Caco-2 (cell line): ENCODE measurements around the gene RBM18. TPM values are rescaled to one million over a fixed set of nuclear protein-coding genes. Genes with fewer than 3 reads are reported as not detected.

ENCODE experiments used
- BruUV-seq: library from RNA; stranded (reverse); fragments of 400-500 nt; replicated peaks from 2 replicates; lab custom pipeline; 2021; lab: Mats Ljungman, UMichigan
- CTCF ChIA-PET: fragments of 300-600 bp; sonication (Branson Sonifier 250); formaldehyde crosslinking; loops from one replicate; lab custom pipeline; 2022; ENCODE audit warnings: antibody characterized with exemption; lab: Charles Lee
- POLR2A ChIA-PET: fragments of 300-600 bp; sonication (Branson Sonifier 250); formaldehyde crosslinking; loops from one replicate; lab custom pipeline; 2022; ENCODE audit warnings: antibody characterized with exemption; lab: Charles Lee
- DNase-seq, 2 experiments: peaks; one replicate each; pipeline versions ENCODE4 v3.0.0 to v3.0.0-alpha.2; 2020 to 2022
- H3K27me3 ChIP-seq: replicated peaks from 2 replicates; pipeline ENCODE4 v1.6.0; 2011; ENCODE audit warnings: low read length; ENCODE audit not compliant: control insufficient read depth, insufficient read depth
- H3K36me3 ChIP-seq: 2 replicates; pipeline ENCODE4 v1.5.1; 2011; ENCODE audit warnings: low read length; ENCODE audit not compliant: control insufficient read depth, insufficient read depth
- H3K4me1 ChIP-seq: fragments of 250-450 bp; sonication (Bioruptor Pico); 2 replicates; pipeline ENCODE4 v1.5.1; 2020; ENCODE audit warnings: mild to moderate bottlenecking
- H3K4me3 ChIP-seq: 2 replicates; pipeline ENCODE4 v1.5.1; 2011; ENCODE audit warnings: low read depth, mild to moderate bottlenecking, control low read depth, low read length
- H3K9me3 ChIP-seq: fragments of 250-450 bp; sonication (Bioruptor Pico); 2 replicates; pipeline ENCODE4 v1.5.1; 2020; ENCODE audit warnings: mild to moderate bottlenecking, moderate library complexity
- H3K27ac Mint-ChIP-seq: one replicate; pipeline ENCODE4 v1.8.0; 2022; ENCODE audit warnings: mixed read lengths; ENCODE audit not compliant: unreplicated experiment
- H3K27me3 Mint-ChIP-seq: one replicate; pipeline ENCODE4 v1.8.0; 2022; ENCODE audit warnings: mixed read lengths; ENCODE audit not compliant: insufficient read depth, unreplicated experiment
- H3K36me3 Mint-ChIP-seq: one replicate; pipeline ENCODE4 v1.8.0; 2022; ENCODE audit warnings: mild to moderate bottlenecking, mixed read lengths; ENCODE audit not compliant: insufficient read depth, unreplicated experiment
- H3K4me1 Mint-ChIP-seq: one replicate; pipeline ENCODE4 v1.8.0; 2022; ENCODE audit warnings: low read depth, mixed read lengths; ENCODE audit not compliant: unreplicated experiment
- H3K4me3 Mint-ChIP-seq: one replicate; pipeline ENCODE4 v1.8.0; 2022; ENCODE audit warnings: mild to moderate bottlenecking, moderate library complexity, mixed read lengths; ENCODE audit not compliant: unreplicated experiment
- H3K9me3 Mint-ChIP-seq: one replicate; pipeline ENCODE4 v1.8.0; 2022; ENCODE audit warnings: mixed read lengths; ENCODE audit not compliant: unreplicated experiment
- intact Hi-C: fragments of 100-400 bp; cut with micrococcal nuclease; formaldehyde crosslinking; loops from one replicate; pipeline ENCODE4 v1.10.0; 2022; ENCODE audit not compliant: unreplicated experiment
- total RNA-seq: library from RNA; stranded (reverse); gene quantifications from 2 replicates; pipeline ENCODE4 v1.2.3, GENCODE V29; 2022
- TF ChIP-seq, protein P1 (sequence below), 2 experiments: fragments of 200-600 bp in 1 of 2; IDR thresholded peaks; 1 replicate in 1 of 2; 2 replicates in 1 of 2; pipeline versions ENCODE4 v1.5.1 to v1.8.0; 2011 to 2022; ENCODE audit warnings: antibody characterized with exemption in 1 of 2, control low read depth in 1 of 2, inconsistent platforms in 1 of 2, low read depth in 1 of 2, low read length in 1 of 2, mild to moderate bottlenecking in 1 of 2, moderate library complexity in 1 of 2; ENCODE audit not compliant: insufficient read depth in 1 of 2, severe bottlenecking in 1 of 2, unreplicated experiment in 1 of 2

The RBM18 gene
- total RNA-seq, 1 experiment from 2014 or later, result 20.6 TPM

DNA sequence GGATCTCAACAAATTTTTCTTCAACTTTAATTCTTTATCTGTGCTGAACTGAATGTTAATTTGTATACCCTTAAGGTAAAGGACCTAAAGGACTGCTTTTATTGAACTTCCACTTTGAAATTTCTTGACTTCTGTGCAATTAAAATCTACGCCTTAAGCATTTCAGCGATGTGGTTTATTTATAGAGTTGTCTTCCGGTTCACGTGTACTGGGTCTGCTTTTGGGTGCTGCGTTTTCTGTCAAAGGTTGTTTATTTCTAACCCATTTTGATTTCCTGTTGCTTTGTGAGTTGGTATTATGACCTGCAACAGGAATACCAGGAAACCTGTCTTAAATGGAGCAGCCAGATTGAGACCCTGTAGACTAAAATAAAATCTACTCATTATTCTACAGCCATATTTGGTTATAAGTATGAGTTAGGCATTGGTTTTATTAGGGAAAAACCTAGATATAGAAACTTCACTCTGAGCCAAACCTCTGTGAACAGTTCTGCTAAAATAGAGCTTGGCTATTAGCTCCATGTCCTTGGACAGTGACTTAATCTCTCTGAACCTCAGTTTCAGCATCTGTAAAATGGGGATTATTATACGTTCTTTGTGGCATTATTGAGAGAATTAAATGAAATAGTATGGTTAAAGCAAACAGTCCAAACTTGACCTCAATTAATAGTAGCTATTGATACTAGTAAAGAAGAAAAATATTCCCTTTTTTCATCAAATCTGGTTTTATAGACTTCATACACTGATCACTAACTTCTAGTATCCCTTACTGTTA, 3.6 kb upstream of the RBM18 start:
- no peaks in the 10 kb centered on the region for H3K27me3 ChIP-seq
- intact Hi-C loops, result no loop called here
- CTCF ChIA-PET, result interaction anchor here (0.6 kb wide), 1 partner anchor 176 kb away, joined by 3 read pairs; no protein-coding TSS in a partner anchor
- DNase-seq, result no peak
- Mint-ChIP-seq H3K4me3 (no peak overlapping the region), H3K9me3 (no peaks in the 10 kb centered on the region), H3K27ac (no peak overlapping the region), H3K36me3 (peaks cover 37% of the 10 kb centered on the region), H3K27me3 (no peaks in the 10 kb centered on the region), H3K4me1 (peaks cover 18% of the 10 kb centered on the region)
- no peak overlapping the region for H3K4me3 ChIP-seq
- H3K36me3 ChIP-seq, result no peaks in the 10 kb centered on the region
- H3K9me3 ChIP-seq, result no peaks in the 10 kb centered on the region
- POLR2A ChIA-PET, result no interaction called here
- H3K4me1 ChIP-seq, result 0 out of 2 replicates have a peak, but pooled peaks cover 3% of the 10 kb centered on the region
- TF ChIP-seq, protein P1, sequence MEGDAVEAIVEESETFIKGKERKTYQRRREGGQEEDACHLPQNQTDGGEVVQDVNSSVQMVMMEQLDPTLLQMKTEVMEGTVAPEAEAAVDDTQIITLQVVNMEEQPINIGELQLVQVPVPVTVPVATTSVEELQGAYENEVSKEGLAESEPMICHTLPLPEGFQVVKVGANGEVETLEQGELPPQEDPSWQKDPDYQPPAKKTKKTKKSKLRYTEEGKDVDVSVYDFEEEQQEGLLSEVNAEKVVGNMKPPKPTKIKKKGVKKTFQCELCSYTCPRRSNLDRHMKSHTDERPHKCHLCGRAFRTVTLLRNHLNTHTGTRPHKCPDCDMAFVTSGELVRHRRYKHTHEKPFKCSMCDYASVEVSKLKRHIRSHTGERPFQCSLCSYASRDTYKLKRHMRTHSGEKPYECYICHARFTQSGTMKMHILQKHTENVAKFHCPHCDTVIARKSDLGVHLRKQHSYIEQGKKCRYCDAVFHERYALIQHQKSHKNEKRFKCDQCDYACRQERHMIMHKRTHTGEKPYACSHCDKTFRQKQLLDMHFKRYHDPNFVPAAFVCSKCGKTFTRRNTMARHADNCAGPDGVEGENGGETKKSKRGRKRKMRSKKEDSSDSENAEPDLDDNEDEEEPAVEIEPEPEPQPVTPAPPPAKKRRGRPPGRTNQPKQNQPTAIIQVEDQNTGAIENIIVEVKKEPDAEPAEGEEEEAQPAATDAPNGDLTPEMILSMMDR (IDR thresholded peaks at IDR 0.05; ENCODE audit: insufficient read depth in 1 of 2, low read depth in 1 of 2, low read length in 1 of 2, severe bottlenecking in 1 of 2, unreplicated experiment in 1 of 2), result no peak
- no TSS peak for BruUV-seq

DNA sequence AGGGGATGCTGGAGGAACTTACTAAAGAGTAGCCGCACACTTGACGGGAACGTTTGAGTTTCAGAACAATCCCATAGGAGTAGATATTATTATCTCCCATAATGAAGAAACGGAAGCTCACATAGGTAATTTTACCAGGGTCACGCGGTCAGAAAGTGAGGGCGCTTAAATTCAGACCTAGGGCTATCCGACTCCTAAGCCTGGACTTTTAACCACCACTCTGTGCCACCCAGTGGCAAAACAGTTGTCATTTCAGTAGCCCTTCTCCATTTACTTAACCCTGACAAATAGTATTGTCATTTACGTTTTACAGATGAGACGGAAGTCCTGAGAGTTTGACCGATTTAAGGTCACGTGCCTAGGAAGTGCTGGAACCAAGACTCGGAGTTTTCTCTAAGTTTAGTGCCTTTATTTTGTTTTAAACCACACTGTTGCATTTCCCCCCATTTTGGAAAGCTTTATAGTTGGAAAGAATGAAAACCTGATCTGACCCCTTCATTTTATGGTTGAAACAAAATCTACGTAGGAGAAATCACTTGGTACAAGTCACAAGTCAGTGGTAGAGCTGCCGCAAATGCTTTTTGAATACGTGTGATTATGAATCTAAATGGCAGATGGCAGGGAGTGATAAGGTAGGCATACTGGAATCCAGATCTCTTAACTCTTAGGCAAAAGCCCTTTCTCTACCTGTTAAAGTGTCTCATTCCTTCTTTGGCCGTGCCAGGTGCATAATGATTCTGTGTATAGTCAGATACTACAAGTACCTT, 692 bp upstream of the RBM18 start:
- TF ChIP-seq, protein P1 (IDR thresholded peaks at IDR 0.05; ENCODE audit: insufficient read depth in 1 of 2, low read depth in 1 of 2, low read length in 1 of 2, severe bottlenecking in 1 of 2, unreplicated experiment in 1 of 2), result no peak
- H3K4me3 Mint-ChIP-seq, result peak overlapping the region; percentile 87
- intact Hi-C loops, result loop anchor here (1.0 to 2.0 kb wide), 3 partner anchors 51 to 140 kb away; partner anchors contain the start of genes MORN5 and NDUFA8
- POLR2A ChIA-PET, result interaction anchor here (0.6 to 1.8 kb wide), 7 partner anchors 8 to 290 kb away, joined by 3 to 24 read pairs (median 4); partner anchors contain the start of genes MORN5 and NDUFA8
- BruUV-seq, result TSS peak; percentile 69
- H3K9me3 Mint-ChIP-seq, result no peaks in the 10 kb centered on the region
- Histone ChIP-seq H3K4me3 (peak overlapping the region; percentile 65), H3K36me3 (no peaks in the 10 kb centered on the region; the same call in 1 of the 2 replicates), H3K4me1 (0 out of 2 replicates have a peak, but pooled peaks cover 3% of the 10 kb centered on the region), H3K9me3 (no peaks in the 10 kb centered on the region), H3K27me3 (no peaks in the 10 kb centered on the region)
- H3K27ac Mint-ChIP-seq, result peak overlapping the region; percentile 99
- CTCF ChIA-PET, result interaction anchor here (0.8 to 2.8 kb wide), 5 partner anchors 48 to 167 kb away, joined by 3 to 12 read pairs (median 5); no protein-coding TSS in a partner anchor
- no peaks in the 10 kb centered on the region for H3K27me3 Mint-ChIP-seq
- peak; percentile 49 to 52 for DNase-seq
- peaks cover 28% of the 10 kb centered on the region for H3K4me1 Mint-ChIP-seq
- H3K36me3 Mint-ChIP-seq, result peaks cover 17% of the 10 kb centered on the region
